GM12878 (cell line): Measurements from ENCODE around the gene JAG2. TPM values are rescaled to one million over a fixed set of nuclear protein-coding genes. Genes with fewer than 3 reads are reported as not detected.

Experiments used
- ATAC-seq: fragments of 200-7000 bp; cut with Tn5 transposase; 3 replicates; pipeline ENCODE4 v1.9.1; 2020; ENCODE audit warnings: mild to moderate bottlenecking, moderate library complexity
- BruUV-seq: library from RNA; stranded (reverse); fragments of 400-500 nt; replicated peaks from 2 replicates; lab custom pipeline; 2021; lab: Mats Ljungman, UMichigan
- CTCF ChIA-PET: fragments of 300-600 bp; sonication (Branson Sonifier 250); formaldehyde crosslinking; extraction: SDS; loops from one replicate; lab custom pipeline; 2021; ENCODE audit warnings: inconsistent platforms; lab: Yijun Ruan, JAX
- POLR2A ChIA-PET: fragments of 350-600 bp; formaldehyde crosslinking; extraction: SDS; loops from one replicate; lab custom pipeline; 2021; ENCODE audit warnings: inconsistent platforms; lab: Charles Lee
- RAD21 ChIA-PET: fragments of 300-600 bp; sonication (Branson Sonifier 250); formaldehyde crosslinking; loops from one replicate; lab custom pipeline; 2023; ENCODE audit warnings: antibody characterized with exemption; ENCODE audit not compliant: unreplicated experiment; lab: Charles Lee
- SMC1A ChIA-PET: fragments of 300-600 bp; sonication (Branson Sonifier 250); formaldehyde crosslinking; loops from one replicate; lab custom pipeline; 2023; ENCODE audit not compliant: unreplicated experiment, uncharacterized antibody; lab: Charles Lee
- DNase-seq: peaks from one replicate; pipeline ENCODE4 v3.0.0-alpha.2; 2011; ENCODE audit warnings: low read depth, low spot score
- FAIRE-seq: peaks from 3 replicates; lab custom pipeline; 2011; peaks lifted over from hg19 to GRCh38; lab: Jason Lieb, UNC
- H2AFZ ChIP-seq: 2 replicates; pipeline ENCODE4 v1.6.0; 2011; ENCODE audit warnings: low read depth, low read length, control low read depth; ENCODE audit not compliant: control insufficient read depth
- H3K27ac ChIP-seq: 2 replicates; pipeline ENCODE4 v1.5.1; 2011; ENCODE audit warnings: control low read depth; ENCODE audit not compliant: control insufficient read depth, insufficient read depth
- H3K27me3 ChIP-seq, 2 experiments: replicated peaks in 1 of 2; 2 replicates each; pipeline versions ENCODE4 v1.6.0 to v1.6.1; 2011; ENCODE audit warnings: low read length in 1 of 2; ENCODE audit not compliant: control insufficient read depth in 2 of 2, insufficient read depth in 2 of 2
- H3K36me3 ChIP-seq, 2 experiments: 2 replicates each; pipeline ENCODE4 v1.5.1; 2011; ENCODE audit warnings: low read length in 1 of 2; ENCODE audit not compliant: control insufficient read depth in 2 of 2, insufficient read depth in 2 of 2
- H3K4me1 ChIP-seq: 2 replicates; pipeline ENCODE4 v1.6.1; 2011; ENCODE audit warnings: mild to moderate bottlenecking, low read length, moderate library complexity, mixed read lengths; ENCODE audit not compliant: control insufficient read depth, insufficient read depth
- H3K4me2 ChIP-seq: 2 replicates; pipeline ENCODE4 v1.6.0; 2011; ENCODE audit warnings: control low read depth; ENCODE audit not compliant: control insufficient read depth, insufficient read depth
- H3K4me3 ChIP-seq: fragments of 200-600 bp; sonication (generic); 2 replicates; pipeline ENCODE4 v1.5.1; 2016
- H3K79me2 ChIP-seq: 2 replicates; pipeline ENCODE4 v1.6.0; 2011; ENCODE audit warnings: low read length; ENCODE audit not compliant: control insufficient read depth, insufficient read depth
- H3K9ac ChIP-seq: 2 replicates; pipeline ENCODE4 v1.8.0; 2011; ENCODE audit warnings: low read length, control low read depth, mixed read lengths; ENCODE audit not compliant: control insufficient read depth, insufficient read depth
- H3K9me3 ChIP-seq: replicated peaks from 3 replicates; pipeline ENCODE4 v1.5.1; 2011; ENCODE audit warnings: mild to moderate bottlenecking, low read length; ENCODE audit not compliant: control insufficient read depth, insufficient read depth
- H4K20me1 ChIP-seq: 2 replicates; pipeline ENCODE4 v1.6.0; 2011; ENCODE audit not compliant: control insufficient read depth, insufficient read depth
- CUX1 ChIP-seq: IDR thresholded peaks from 2 replicates; pipeline ENCODE4 v1.6.1; 2012; ENCODE audit warnings: improper control_type of control experiment, low read depth, low read length; ENCODE audit not compliant: insufficient replicate concordance
- POLR2A ChIP-seq: IDR thresholded peaks from 2 replicates; pipeline ENCODE4 v1.6.1; 2011; ENCODE audit warnings: low read depth, mild to moderate bottlenecking, low read length
- WGBS: methylation state at CpG from one replicate; pipeline ENCODE4 v1.1.6; 2016; ENCODE audit warnings: low lambda C conversion rate; ENCODE audit not compliant: insufficient replicate concordance, insufficient coverage; ENCODE audit errors: missing lambda C conversion rate; 5-methylcytosine and 5-hydroxymethylcytosine counted together
- in situ Hi-C: fragments of 300-500 bp; cut with MboI; formaldehyde crosslinking; loops from 9 replicates; pipeline ENCODE4 v1.14.3; 2018; ENCODE audit warnings: mixed read lengths
- intact Hi-C: fragments of 100-400 bp; cut with micrococcal nuclease; formaldehyde crosslinking; loops from one replicate; pipeline ENCODE4 v1.14.2; 2022; ENCODE audit not compliant: unreplicated experiment
- polyA plus RNA-seq, 11 experiments: library from polyadenylated mRNA; depleted of rRNA in 4 of 11; unstranded in 6 of 11; stranded (reverse) in 5 of 11; fragments of >200 nt; fragmentation: Nextera tagmentation in 4 of 11; fragmentation: Illumina TruSeq in 1 of 11; extraction: Ambion mirVana in 4 of 11; extraction: Trizol in 1 of 11; gene quantifications; 1 replicate in 1 of 11; 2 replicates in 10 of 11; pipeline versions ENCODE4 v1.2.1 to v1.2.3, GENCODE V29; 2011 to 2016; ENCODE audit warnings: inconsistent platforms in 2 of 11, missing spikeins in 2 of 11, low read depth in 1 of 11
- total RNA-seq, 4 experiments: library from RNA; depleted of rRNA in 3 of 4; stranded (reverse); fragments of >200 nt in 3 of 4; fragmentation: Illumina TruSeq in 1 of 4; extraction: Trizol in 1 of 4; gene quantifications; 2 replicates each; pipeline versions ENCODE4 v1.2.1 to v1.2.3, GENCODE V29; 2013 to 2021
- TF ChIP-seq, protein P1 (sequence below): fragments of 450-650 bp; conservative IDR thresholded peaks from 2 replicates; pipeline ENCODE4 v1.6.1; 2017; ENCODE audit warnings: mild to moderate bottlenecking, moderate library complexity

Gene JAG2
- total and polyA plus RNA-seq, 10 of the 15 experiments (the other 5 are each of a cell fraction or from before 2014, with no cell fraction given) = 0.04 to 0.14 (median 0.06) TPM; not detected in 5

DNA sequence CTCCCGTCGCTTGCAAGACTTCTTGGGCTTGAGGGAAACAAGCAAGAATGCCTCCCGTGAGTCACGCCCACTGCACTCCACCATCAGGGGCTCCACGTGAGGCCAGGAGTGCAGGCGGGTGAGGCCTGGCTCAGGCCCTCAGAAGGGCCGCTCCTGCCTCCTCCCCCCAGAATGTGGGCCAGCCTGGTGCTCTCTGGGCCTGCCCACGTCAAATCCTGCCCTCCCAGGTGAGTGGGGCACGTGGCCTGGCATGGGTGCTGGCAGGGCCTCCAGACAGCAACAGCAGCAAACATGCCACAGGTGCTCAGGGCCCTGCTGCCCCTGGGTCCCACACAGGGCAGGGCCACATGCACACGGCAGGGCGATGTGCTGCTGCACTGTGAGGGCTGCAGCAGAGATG, 49.2 kb upstream of the JAG2 start:
- ChIA-PET SMC1A (no interaction called here), CTCF (no interaction called here), RAD21 (no interaction called here), POLR2A (interaction anchor here (0.5 kb wide), 1 partner anchor 323 kb away, joined by 3 read pairs; no protein-coding TSS in a partner anchor)
- Histone ChIP-seq H3K4me1 (no peaks in the 10 kb centered on the region), H2AFZ (no peak overlapping the region), H3K27ac (no peak overlapping the region), H4K20me1 (no peaks in the 10 kb centered on the region), H3K9ac (no peak overlapping the region), H3K4me3 (no peak overlapping the region), H3K9me3 (no peaks in the 10 kb centered on the region), H3K27me3 (no peaks in the 10 kb centered on the region), H3K36me3 (peaks cover 4 to 35% of the 10 kb centered on the region in 2 experiments; a peak in 3 of 4 replicates), H3K79me2 (no peaks in the 10 kb centered on the region), H3K4me2 (no peak overlapping the region)
- BruUV-seq = no TSS peak
- 96% methylated on average over 11 of the region's 11 CpGs for WGBS
- ATAC-seq (no peak), FAIRE-seq (no peak), DNase-seq (no peak)
- in situ Hi-C loops = no loop called here
- intact Hi-C loops = no loop called here
- TF ChIP-seq POLR2A (peak; percentile 19; the same call in 1 of the 2 replicates), CUX1 (no peak)
- TF ChIP-seq, protein P1, sequence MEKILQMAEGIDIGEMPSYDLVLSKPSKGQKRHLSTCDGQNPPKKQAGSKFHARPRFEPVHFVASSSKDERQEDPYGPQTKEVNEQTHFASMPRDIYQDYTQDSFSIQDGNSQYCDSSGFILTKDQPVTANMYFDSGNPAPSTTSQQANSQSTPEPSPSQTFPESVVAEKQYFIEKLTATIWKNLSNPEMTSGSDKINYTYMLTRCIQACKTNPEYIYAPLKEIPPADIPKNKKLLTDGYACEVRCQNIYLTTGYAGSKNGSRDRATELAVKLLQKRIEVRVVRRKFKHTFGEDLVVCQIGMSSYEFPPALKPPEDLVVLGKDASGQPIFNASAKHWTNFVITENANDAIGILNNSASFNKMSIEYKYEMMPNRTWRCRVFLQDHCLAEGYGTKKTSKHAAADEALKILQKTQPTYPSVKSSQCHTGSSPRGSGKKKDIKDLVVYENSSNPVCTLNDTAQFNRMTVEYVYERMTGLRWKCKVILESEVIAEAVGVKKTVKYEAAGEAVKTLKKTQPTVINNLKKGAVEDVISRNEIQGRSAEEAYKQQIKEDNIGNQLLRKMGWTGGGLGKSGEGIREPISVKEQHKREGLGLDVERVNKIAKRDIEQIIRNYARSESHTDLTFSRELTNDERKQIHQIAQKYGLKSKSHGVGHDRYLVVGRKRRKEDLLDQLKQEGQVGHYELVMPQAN = no peak
